Motor neuron (in vitro differentiated cells): Measurements from ENCODE around the gene TOR1A. TPM values are rescaled to one million over a fixed set of nuclear protein-coding genes. Genes with fewer than 3 reads are reported as not detected.

Experiments used
- ATAC-seq, 8 experiments: fragments of 200-7000 bp; cut with Tn5 transposase; replicated peaks in 6 of 8; 2 replicates each; pipeline ENCODE4 v1.8.0; 2021; ENCODE audit warnings: mild to moderate bottlenecking in 8 of 8, moderate library complexity in 8 of 8
- H3K27ac ChIP-seq, 2 donors: fragments of 250-450 bp; sonication (Bioruptor Pico); 2 replicates each; pipeline ENCODE4 v1.9.0; 2021; ENCODE audit warnings: antibody characterized with exemption in 2 of 2, mild to moderate bottlenecking in 2 of 2, moderate library complexity in 1 of 2
- H3K4me1 ChIP-seq, 2 donors: fragments of 250-450 bp; sonication (Bioruptor Pico); replicated peaks in 1 of 2; 2 replicates each; pipeline ENCODE4 v1.6.1; 2021; ENCODE audit warnings: antibody characterized with exemption in 2 of 2, mild to moderate bottlenecking in 2 of 2, moderate library complexity in 1 of 2
- H3K4me3 ChIP-seq, 5 donors: fragments of 250-450 bp; sonication (Bioruptor Pico); 2 replicates each; pipeline ENCODE4 v1.9.0; 2021; ENCODE audit warnings: antibody characterized with exemption in 5 of 5, mild to moderate bottlenecking in 5 of 5, moderate library complexity in 4 of 5
- WGBS, 10 experiments: fragments of 450-650 bp; shearing (Covaris generic); methylation state at CpG; one replicate each; pipeline ENCODE4 v1.0.0; 2022; 5-methylcytosine and 5-hydroxymethylcytosine counted together
- in situ Hi-C, 9 experiments: fragments of 400-800 bp; cut with MboI; loops; one replicate each; pipeline ENCODE4 v1.15.0; 2021; ENCODE audit warnings: low sequenced_read_pairs in 9 of 9, low pct_unique_long_range_greater_than_20kb in 2 of 9; ENCODE audit not compliant: unreplicated experiment in 9 of 9
- total RNA-seq, 8 experiments: library from RNA; unstranded; fragments of 300-600 nt; gene quantifications; 2 replicates each; pipeline versions ENCODE4 v1.2.3 to v1.2.4, GENCODE V29; 2022

The TOR1A gene
- 10 to 100 TPM; 19.8 to 46.2 (median 34.6) TPM for total RNA-seq

- ATAC-seq, result peak; percentile 84 to 93 (median 88)
- peaks cover 6% of the 10 kb centered on the region in 2 donors for H3K4me1 ChIP-seq
- peak within 1 kb of the TSS; percentile 75 to 83 for H3K27ac ChIP-seq
- 0 to 11% (median 3%) methylated on average over 2 to 21 of the region's 47 CpGs; no CpG with 5 or more reads in 2 of the 10 experiments for WGBS, 10 experiments
- peak within 1 kb of the TSS; percentile 60 to 99 (median 85) for H3K4me3 ChIP-seq
- in situ Hi-C loops, result no loop called here
These were observed at the start of gene TOR1A for GRCh38 chr9:129823935-129824601. TSS of gene TOR1A (minus strand) at chr9:129824136. CDS start at chr9:129824085, 51 bp downstream.

GRCh38 chr9:129871046-129871445 is 47.1 kb upstream of the TOR1A start:
- in situ Hi-C loops, result no loop called here
- H3K4me1 ChIP-seq, result peaks cover 0 to 7% of the 10 kb centered on the region in 2 donors
- peak in 3 of 8 experiments; percentile 12 to 25 (median 24) for ATAC-seq
- no peak overlapping the region for H3K27ac ChIP-seq
- H3K4me3 ChIP-seq, result no peak overlapping the region
- 42 to 94% (median 86%) methylated on average over 1 to 8 of the region's 11 CpGs; no CpG with 5 or more reads in 1 of the 10 experiments for WGBS, 10 experiments

GRCh38 chr9:129869585-129870501 is 45.9 kb upstream of the TOR1A start:
- H3K27ac ChIP-seq, result no peak overlapping the region
- WGBS, 10 experiments, result 0 to 100% (median 93%) methylated on average over 1 to 8 of the region's 24 CpGs; no CpG with 5 or more reads in 3 of the 10 experiments
- peaks cover 0 to 7% of the 10 kb centered on the region in 2 donors for H3K4me1 ChIP-seq
- H3K4me3 ChIP-seq, result no peak overlapping the region
- in situ Hi-C loops, result no loop called here
- peak in 2 of 8 experiments; percentile 3 to 7 for ATAC-seq

GRCh38 chr9:129868872-129869486 is 45.0 kb upstream of the TOR1A start:
- Histone ChIP-seq H3K4me3 (no peak overlapping the region), H3K27ac (no peak overlapping the region), H3K4me1 (peaks cover 0 to 7% of the 10 kb centered on the region in 2 donors)
- in situ Hi-C loops, result no loop called here
- 71 to 100% (median 90%) methylated on average over 1 to 6 of the region's 28 CpGs; no CpG with 5 or more reads in 7 of the 10 experiments for WGBS, 10 experiments
- peak in 4 of 8 experiments; percentile 9 to 24 (median 12) for ATAC-seq

- Histone ChIP-seq H3K4me1 (peaks cover 0 to 8% of the 10 kb centered on the region in 2 donors), H3K4me3 (no peak overlapping the region), H3K27ac (no peak overlapping the region)
- ATAC-seq, result peak in 4 of 8 experiments; percentile 4 to 21 (median 10)
- in situ Hi-C loops, result no loop called here
- WGBS, 10 experiments, result 76 to 100% (median 100%) methylated on average over 1 to 13 of the region's 48 CpGs; no CpG with 5 or more reads in 5 of the 10 experiments
These were observed 44.3 kb upstream of the TOR1A start for GRCh38 chr9:129868023-129868871.

- peak in 1 of 8 experiments; percentile 12 for ATAC-seq
- no peak overlapping the region for H3K27ac ChIP-seq
- H3K4me1 ChIP-seq, result peaks cover 0 to 13% of the 10 kb centered on the region in 2 donors
- H3K4me3 ChIP-seq, result no peak overlapping the region
- 50 to 90% methylated on average over 2 to 4 of the region's 17 CpGs; no CpG with 5 or more reads in 8 of the 10 experiments for WGBS, 10 experiments
- in situ Hi-C loops, result no loop called here
These were observed 43.4 kb upstream of the TOR1A start for GRCh38 chr9:129867136-129868022.

GRCh38 chr9:129866394-129867135 is 42.6 kb upstream of the TOR1A start:
- in situ Hi-C loops, result no loop called here
- ATAC-seq, result peak in 3 of 8 experiments; percentile 13 to 37 (median 20)
- no peak overlapping the region for H3K4me3 ChIP-seq
- no peak overlapping the region for H3K27ac ChIP-seq
- 20 to 77% (median 60%) methylated on average over 1 to 10 of the region's 17 CpGs; no CpG with 5 or more reads in 5 of the 10 experiments for WGBS, 10 experiments
- peaks cover 0 to 13% of the 10 kb centered on the region in 2 donors for H3K4me1 ChIP-seq

- Histone ChIP-seq H3K27ac (no peak overlapping the region), H3K4me3 (no peak overlapping the region), H3K4me1 (peaks cover 0 to 6% of the 10 kb centered on the region in 2 donors)
- 0 to 97% (median 86%) methylated on average over 1 to 7 of the region's 14 CpGs; no CpG with 5 or more reads in 4 of the 10 experiments for WGBS, 10 experiments
- in situ Hi-C loops, result no loop called here
- no peak for ATAC-seq
These were observed 41.9 kb upstream of the TOR1A start for GRCh38 chr9:129865668-129866320.

GRCh38 chr9:129864991-129865647 is 41.2 kb upstream of the TOR1A start:
- 0 to 75% (median 44%) methylated on average over 1 to 7 of the region's 11 CpGs; no CpG with 5 or more reads in 3 of the 10 experiments for WGBS, 10 experiments
- ATAC-seq, result no peak
- Histone ChIP-seq H3K4me1 (peaks cover 0 to 6% of the 10 kb centered on the region in 2 donors), H3K4me3 (no peak overlapping the region), H3K27ac (no peak overlapping the region)
- in situ Hi-C loops, result no loop called here

- WGBS, 10 experiments, result 39 to 100% (median 69%) methylated on average over 1 to 5 of the region's 14 CpGs
- Histone ChIP-seq H3K4me1 (peaks cover 0 to 6% of the 10 kb centered on the region in 2 donors), H3K27ac (no peak overlapping the region), H3K4me3 (no peak overlapping the region)
- peak in 6 of 8 experiments; percentile 18 to 46 (median 30) for ATAC-seq
- in situ Hi-C loops, result no loop called here
These were observed 39.2 kb upstream of the TOR1A start for GRCh38 chr9:129863059-129863690.
